ENCODE results near the gene GTF3A. TPM values are rescaled to one million over a fixed set of nuclear protein-coding genes. Genes with fewer than 3 reads are reported as not detected.

The GTF3A gene
- total and polyA plus RNA-seq, 2 of the 8 experiments (the other 6 are each of a cell fraction or from before 2014, with no cell fraction given) = 41.6 to 96.5 TPM

- TF ChIP-seq CHD7 (IDR thresholded peaks at IDR 0.05; ENCODE audit: insufficient replicate concordance, low read length) (no peak), RAD21 (IDR thresholded peaks at IDR 0.05 in 1 of 2, conservative IDR thresholded peaks at IDR 0.05 in 1 of 2; ENCODE audit: low read depth in 2 of 2, low read length in 2 of 2) (peak; percentile 89 to 92), JUND (IDR thresholded peaks at IDR 0.05; ENCODE audit: low read length) (no peak), BCL11A (IDR thresholded peaks at IDR 0.05; ENCODE audit: low read depth in 2 of 2, low read length in 2 of 2) (no peak), EP300 (IDR thresholded peaks at IDR 0.05; ENCODE audit: borderline replicate concordance in 1 of 2, low read depth in 2 of 2, low read length in 2 of 2) (no peak), SP2 (IDR thresholded peaks at IDR 0.05; ENCODE audit: low read length) (no peak)
These were observed 57.3 kb downstream of the GTF3A start (continued) for GRCh38 chr13:27481766-27482165.
